Tibial nerve (tissue), 4 donors: Measurements from ENCODE around the gene MRPL42.

Experiments used
- CTCF ChIP-seq, 5 experiments: fragments of 200-600 bp in 3 of 5; fragments of 450-650 bp in 2 of 5; sonication (generic) in 3 of 5; IDR thresholded peaks; one replicate each; pipeline ENCODE4 v1.5.1; 2016 to 2019; ENCODE audit warnings: antibody characterized with exemption in 5 of 5, mild to moderate bottlenecking in 3 of 5, moderate library complexity in 2 of 5
- EP300 ChIP-seq, 2 donors: sonication (generic); formaldehyde crosslinking; IDR thresholded peaks; one replicate each; pipeline ENCODE4 v1.6.1; 2017; ENCODE audit warnings: antibody characterized with exemption in 2 of 2, mild to moderate bottlenecking in 1 of 2
- POLR2A ChIP-seq, 2 donors: fragments of 450-650 bp; IDR thresholded peaks; one replicate each; pipeline ENCODE4 v1.6.1; 2017; ENCODE audit warnings: antibody characterized with exemption in 2 of 2, mild to moderate bottlenecking in 2 of 2, moderate library complexity in 2 of 2

DNA sequence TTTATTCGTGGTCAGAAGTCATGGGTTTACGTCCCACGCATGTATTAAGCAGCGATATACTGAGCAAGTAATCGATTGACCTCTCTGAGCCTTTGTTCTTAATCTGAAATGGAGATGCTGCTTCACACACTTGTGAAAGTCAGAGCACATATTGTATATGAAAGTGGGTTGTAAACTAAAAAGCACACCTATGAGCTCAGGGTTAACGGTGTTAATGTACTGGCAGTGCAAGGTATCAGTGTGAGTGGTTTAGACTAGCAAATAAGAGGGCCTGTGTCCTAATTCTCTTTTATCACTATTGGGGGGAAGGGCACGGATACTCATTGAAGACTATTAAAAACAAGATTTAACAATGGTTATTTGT, 676 bp downstream of the MRPL42 start:
- no peak for TF ChIP-seq CTCF (IDR thresholded peaks at IDR 0.05)
- TF ChIP-seq EP300 (IDR thresholded peaks at IDR 0.05) = no peak
- TF ChIP-seq POLR2A (IDR thresholded peaks at IDR 0.05) = no peak
